A673 (cell line): ENCODE data around the gene CHMP1A.
"Not testable (repeated sequence)": the region's sequence is repeated elsewhere in the genome, so short reads cannot be mapped to it uniquely, and the experiment has no call there.

ENCODE experiments used
- EZH2 ChIP-seq: fragments of 200-600 bp; sonication (generic); IDR thresholded peaks from 2 replicates; pipeline ENCODE4 v1.6.1; 2017; ENCODE audit warnings: borderline replicate concordance, low read depth, mild to moderate bottlenecking, mixed read lengths, antibody characterized with exemption, low read length; ENCODE audit not compliant: poor library complexity, severe bottlenecking
- TF ChIP-seq, protein P1 (sequence below): fragments of 300-800, 200-600 bp; sonication (generic); conservative IDR thresholded peaks from 2 replicates; pipeline ENCODE4 v1.5.1; 2017; ENCODE audit warnings: low read depth, mild to moderate bottlenecking, antibody characterized with exemption, low read length, moderate library complexity, mixed read lengths

DNA sequence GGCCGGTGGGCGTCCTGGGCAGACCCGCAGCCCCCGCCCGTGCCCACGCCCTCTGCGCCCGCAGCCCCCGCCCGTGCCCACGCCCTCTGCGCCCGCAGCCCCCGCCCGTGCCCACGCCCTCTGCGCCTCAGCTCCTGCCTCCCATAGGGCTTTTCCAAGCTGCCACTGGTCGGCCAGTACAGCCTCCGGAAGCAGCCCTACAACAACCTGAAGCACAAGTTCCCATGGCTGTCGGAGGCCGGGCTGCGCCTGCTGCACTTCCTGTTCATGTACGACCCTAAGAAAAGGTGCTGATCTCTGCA lies 37.2 kb upstream of the CHMP1A start:
- TF ChIP-seq, protein P1, sequence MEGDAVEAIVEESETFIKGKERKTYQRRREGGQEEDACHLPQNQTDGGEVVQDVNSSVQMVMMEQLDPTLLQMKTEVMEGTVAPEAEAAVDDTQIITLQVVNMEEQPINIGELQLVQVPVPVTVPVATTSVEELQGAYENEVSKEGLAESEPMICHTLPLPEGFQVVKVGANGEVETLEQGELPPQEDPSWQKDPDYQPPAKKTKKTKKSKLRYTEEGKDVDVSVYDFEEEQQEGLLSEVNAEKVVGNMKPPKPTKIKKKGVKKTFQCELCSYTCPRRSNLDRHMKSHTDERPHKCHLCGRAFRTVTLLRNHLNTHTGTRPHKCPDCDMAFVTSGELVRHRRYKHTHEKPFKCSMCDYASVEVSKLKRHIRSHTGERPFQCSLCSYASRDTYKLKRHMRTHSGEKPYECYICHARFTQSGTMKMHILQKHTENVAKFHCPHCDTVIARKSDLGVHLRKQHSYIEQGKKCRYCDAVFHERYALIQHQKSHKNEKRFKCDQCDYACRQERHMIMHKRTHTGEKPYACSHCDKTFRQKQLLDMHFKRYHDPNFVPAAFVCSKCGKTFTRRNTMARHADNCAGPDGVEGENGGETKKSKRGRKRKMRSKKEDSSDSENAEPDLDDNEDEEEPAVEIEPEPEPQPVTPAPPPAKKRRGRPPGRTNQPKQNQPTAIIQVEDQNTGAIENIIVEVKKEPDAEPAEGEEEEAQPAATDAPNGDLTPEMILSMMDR = not testable (repeated sequence)
- not testable (repeated sequence) for TF ChIP-seq EZH2
